ENCODE results near the gene HACD2. TPM values are rescaled to one million over a fixed set of nuclear protein-coding genes. Genes with fewer than 3 reads are reported as not detected.

Gene HACD2
- total RNA-seq, 2 donors from 2014 or later = 22.4 to 31.3 TPM

Other genes starting within 250 kb of the HACD2 start
- not detected for gene ADCY5, start 136.0 kb downstream of the HACD2 start, total RNA-seq

Measured in activated T-helper 17 cell treated with anti-CD3 and anti-CD28 coated beads, Interleukin-2, amount 50 U/mL, for 72 hours (primary cell).